GM19023 (cell line): Measurements from ENCODE around the gene LRRC10.

Source experiments
- ATAC-seq: cut with Tn5 transposase; IDR thresholded peaks from one replicate; pipeline ENCODE4 v1.9.1; 2021; ENCODE audit warnings: mild to moderate bottlenecking, moderate library complexity; ENCODE audit not compliant: unreplicated experiment

Gene LRRC10

DNA sequence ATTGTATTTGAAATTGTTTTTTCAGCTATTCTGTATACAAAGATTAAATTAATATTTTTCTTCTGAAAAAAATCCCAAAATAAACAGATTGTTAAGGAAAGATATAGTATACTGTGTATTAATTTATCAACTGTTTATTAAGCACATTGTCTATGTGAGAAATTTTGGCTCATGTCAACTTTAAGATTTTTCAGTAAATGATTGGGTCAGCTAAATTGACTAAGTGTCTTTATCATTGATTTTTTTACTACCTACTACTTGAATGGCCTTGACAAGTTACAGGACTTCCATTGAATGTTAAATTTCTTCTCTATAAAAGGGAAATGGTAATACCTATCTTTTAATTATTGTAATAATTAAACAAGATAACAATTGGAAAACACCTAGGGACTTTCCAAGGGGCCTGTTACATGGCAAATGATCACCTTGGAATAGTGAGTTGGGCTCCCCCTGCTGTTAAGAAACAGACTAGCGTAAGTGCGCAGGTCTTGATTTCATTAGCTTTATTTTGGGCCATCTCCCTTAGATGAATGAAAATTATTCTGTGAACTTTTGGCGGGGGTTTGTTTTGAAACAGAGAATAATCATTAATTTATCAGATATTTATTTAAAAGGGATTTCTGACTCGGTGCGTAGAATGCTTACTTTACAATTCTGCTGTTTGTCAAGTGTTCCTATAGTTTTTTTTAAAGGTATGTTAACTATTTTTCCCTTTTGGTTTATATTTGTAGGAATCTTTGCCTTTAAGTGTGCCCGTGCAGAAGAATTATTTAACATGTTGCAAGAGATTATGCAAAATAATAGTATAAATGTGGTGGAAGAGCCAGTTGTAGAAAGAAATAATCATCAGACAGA is 39.9 kb downstream of the LRRC10 start:
- ATAC-seq, result no peak

DNA sequence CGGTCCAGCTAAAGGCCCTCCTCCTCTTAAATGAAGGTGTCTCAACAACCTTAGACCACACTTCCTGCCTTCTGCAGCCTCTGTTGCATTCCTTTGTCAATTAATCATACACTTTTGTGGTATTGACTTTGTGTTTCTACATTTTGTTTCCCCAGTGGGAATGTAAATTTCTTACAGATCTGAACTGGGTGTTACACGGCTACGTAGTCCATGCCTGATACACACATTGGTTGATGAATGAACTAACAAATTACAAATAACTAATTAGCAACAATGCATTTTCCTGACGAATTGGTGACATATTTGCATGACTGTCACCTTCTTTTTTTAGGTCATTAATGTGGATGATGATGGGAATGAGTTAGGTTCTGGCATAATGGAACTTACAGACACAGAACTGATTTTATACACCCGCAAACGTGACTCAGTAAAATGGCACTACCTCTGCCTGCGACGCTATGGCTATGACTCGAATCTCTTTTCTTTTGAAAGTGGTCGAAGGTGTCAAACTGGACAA is 40.6 kb downstream of the LRRC10 start:
- no peak for ATAC-seq

DNA sequence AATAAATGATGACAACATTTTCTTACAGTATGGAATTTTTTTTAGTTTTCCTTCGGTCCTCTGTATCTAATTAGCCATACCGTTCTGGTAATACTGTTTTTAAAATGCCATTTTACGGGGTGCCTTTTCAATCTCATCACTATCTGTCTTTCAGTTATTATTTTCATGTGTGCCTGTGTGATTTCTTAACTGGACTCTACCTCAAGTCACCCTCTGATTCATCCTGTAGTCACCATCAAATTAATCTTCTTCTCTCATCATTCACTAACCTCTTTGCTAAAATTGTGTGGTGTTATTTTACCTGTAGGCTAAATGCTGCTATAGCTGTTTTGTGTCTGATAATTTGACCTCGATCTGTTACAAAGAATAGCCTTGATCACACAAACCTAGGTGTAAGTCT is 41.5 kb downstream of the LRRC10 start:
- ATAC-seq, result no peak

DNA sequence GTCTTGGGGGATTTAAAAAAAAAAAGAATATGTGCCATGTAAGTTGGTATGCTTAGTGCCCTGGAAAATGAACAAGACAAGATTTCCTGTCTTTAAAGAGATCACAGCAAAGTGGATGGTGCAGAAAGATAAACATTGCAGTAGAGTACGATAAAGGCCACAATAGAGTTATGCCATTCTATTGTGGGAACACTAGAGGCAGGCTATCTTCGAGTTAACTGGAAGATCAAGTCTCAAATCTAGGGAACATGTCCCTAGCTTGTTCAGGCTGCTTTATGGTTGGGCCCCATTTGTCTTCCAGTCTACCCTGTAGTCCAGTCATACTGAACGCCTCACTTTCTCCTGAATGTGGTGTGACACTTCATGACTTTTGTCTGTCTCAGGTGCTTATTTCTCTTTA is 44.1 kb downstream of the LRRC10 start:
- ATAC-seq, result no peak

DNA sequence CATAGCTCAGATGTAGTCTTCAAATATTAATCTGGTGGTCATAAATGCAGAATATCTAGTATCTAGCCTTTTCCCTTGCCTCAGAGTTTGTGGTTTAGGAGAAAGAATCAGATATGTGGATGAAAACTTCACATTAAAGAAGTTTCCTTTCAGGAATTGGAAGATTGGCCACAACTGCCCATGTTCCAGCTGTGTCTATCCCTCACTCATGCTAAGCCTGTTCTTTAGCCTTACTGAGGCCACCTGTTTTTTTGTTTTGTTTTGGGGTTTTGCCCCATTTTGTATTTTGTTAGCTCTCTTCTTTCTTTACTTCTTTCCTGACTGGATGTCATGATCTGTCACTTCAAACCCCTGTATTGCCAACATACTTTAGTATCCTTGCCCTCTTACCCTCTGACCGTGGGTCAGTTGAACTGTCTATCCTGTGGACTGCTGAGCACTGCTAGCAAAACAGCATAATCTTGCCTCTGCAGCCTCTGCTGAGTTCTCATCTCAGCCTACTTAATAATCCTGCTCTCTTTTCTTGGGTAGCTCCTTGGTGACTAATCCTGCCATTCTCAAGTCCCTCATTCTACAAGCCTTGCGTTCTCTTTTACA is 47.4 kb downstream of the LRRC10 start:
- ATAC-seq, result no peak
